ENCODE results near the gene PSEN1.

The PSEN1 gene

DNA sequence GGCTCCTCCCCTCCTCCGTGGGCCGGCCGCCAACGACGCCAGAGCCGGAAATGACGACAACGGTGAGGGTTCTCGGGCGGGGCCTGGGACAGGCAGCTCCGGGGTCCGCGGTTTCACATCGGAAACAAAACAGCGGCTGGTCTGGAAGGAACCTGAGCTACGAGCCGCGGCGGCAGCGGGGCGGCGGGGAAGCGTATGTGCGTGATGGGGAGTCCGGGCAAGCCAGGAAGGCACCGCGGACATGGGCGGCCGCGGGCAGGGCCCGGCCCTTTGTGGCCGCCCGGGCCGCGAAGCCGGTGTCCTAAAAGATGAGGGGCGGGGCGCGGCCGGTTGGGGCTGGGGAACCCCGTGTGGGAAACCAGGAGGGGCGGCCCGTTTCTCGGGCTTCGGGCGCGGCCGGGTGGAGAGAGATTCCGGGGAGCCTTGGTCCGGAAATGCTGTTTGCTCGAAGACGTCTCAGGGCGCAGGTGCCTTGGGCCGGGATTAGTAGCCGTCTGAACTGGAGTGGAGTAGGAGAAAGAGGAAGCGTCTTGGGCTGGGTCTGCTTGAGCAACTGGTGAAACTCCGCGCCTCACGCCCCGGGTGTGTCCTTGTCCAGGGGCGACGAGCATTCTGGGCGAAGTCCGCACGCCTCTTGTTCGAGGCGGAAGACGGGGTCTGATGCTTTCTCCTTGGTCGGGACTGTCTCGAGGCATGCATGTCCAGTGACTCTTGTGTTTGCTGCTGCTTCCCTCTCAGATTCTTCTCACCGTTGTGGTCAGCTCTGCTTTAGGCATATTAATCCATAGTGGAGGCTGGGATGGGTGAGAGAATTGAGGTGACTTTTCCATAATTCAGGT lies at the start of gene PSEN1:
TSS of gene PSEN1 (plus strand) at position 121 of the 839 bp plus-strand sequence. CDS start 11,513 bp downstream, outside the sequence.
- peak; percentile 92 for DNase-seq (ENCODE audit: low spot score)

DNA sequence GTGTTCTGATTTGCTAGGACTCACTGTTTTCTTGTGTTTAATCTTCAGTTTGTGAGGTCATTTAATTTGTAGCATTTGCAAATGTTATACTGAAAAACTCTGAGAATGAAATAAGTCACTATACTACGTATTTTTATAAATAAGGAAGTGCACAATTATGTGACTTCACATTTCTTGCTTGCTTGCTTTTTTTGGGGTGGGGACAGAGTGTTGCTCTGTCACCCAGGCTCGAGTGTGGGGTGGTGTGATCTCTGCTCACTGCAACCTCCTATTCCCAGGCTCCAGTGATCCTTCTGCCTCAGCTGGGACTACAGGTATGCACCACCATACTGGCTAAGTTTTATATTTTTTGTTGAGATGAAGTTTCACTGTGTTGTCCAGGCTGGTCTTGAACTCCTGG lies 45.3 kb upstream of the PSEN1 start:
- DNase-seq (ENCODE audit: low spot score): no peak

DNA sequence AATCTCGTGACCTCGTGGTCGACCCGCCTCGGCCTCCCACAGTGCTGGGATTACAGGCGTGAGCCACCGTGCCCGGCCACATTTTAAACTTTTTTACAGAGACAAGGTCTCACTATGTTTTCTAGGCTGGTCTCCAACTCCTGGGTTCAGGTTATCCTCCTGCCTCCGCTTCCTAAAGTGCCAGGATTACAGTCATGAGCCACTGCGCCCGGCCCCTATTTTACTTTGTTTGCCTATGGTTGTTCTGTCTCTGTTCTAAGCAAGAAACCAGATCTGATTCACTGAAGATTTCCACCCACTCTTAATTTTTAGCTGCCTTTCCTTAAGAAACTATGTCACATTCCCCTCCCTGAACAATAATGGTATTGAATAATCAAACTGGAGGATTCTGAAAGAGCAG lies 38.9 kb upstream of the PSEN1 start:
- DNase-seq (ENCODE audit: low spot score): peak; percentile 59

DNA sequence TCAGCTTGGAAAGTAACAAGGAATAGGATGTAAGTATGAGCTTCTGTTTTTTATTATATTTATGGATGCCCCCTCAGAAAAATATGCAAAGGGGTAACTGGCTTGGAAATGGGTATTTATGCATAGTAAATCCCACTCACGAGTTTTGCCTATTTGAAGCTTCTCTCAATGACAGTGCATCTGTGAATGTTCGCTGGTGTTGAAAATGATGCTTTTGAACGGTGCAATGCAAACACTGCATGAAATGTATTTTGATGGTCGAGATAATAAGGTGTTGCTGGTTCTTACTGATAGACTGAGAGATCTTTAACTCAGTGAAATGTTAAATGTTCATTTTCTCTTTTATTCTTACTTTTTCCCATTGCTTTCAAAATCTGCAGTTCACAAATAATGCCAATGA lies 36.0 kb upstream of the PSEN1 start:
- DNase-seq (ENCODE audit: low spot score): no peak

DNA sequence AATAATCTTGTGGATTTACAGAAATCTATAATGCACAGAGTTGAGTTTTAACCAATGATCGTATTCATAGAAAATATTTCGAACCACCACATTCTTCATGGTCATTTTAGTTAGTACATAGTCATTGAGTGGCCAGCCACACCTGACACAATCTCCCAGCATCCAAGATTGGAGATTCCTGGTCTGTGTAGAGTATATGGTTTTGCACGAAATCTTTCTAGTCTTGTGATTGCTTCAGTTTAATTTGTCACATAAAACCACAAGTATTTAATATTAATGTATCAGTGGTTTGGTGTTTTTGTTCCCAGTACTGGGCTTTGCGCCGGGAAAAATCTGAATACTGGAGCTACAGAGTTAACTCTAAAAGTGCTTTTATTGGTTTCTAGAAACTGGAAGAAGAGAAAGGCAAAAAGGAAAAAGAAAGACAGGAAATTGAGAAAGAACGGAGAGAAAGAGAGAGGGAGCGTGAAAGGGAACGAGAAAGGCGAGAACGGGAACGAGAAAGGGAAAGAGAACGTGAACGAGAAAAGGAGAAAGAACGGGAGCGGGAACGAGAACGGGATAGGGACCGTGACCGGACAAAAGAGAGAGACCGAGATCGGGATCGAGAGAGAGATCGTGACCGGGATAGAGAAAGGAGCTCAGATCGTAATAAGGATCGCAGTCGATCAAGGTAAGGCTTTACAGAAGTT lies 33.4 kb upstream of the PSEN1 start:
- DNase-seq (ENCODE audit: low spot score): no peak

DNA sequence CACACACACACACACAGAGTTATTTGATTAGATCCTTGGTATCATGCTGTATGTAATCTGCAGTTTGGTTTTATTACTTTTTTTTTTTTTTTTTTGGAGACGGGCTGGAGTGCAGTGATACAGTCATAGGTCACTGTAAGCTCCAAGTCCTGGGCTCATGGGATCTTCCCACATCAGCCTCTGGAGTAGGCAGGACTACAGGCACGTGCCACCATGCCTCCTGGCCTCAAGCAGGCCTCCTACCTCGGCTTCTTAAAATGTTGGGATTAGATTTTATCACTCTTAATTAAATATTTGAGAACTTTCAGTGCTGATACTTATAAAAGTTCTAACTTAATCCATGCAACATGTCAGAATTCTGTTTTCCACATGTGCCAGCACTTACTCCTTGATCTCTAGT lies 31.3 kb upstream of the PSEN1 start:
- no peak for DNase-seq (ENCODE audit: low spot score)

DNA sequence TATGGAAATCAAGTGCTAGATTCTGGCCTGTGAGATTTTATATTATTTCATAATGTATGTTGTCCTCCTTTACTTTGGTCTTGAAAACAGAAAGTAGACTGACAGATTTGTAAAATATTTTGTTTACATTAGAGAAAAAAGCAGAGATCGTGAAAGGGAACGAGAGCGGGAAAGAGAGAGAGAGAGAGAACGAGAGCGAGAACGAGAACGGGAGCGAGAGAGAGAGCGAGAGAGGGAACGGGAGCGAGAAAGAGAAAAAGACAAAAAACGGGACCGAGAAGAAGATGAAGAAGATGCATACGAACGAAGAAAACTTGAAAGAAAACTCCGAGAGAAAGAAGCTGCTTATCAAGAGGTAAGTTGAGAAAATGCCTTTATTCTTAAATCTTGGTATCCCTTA lies 30.6 kb upstream of the PSEN1 start:
- DNase-seq (ENCODE audit: low spot score): no peak

DNA sequence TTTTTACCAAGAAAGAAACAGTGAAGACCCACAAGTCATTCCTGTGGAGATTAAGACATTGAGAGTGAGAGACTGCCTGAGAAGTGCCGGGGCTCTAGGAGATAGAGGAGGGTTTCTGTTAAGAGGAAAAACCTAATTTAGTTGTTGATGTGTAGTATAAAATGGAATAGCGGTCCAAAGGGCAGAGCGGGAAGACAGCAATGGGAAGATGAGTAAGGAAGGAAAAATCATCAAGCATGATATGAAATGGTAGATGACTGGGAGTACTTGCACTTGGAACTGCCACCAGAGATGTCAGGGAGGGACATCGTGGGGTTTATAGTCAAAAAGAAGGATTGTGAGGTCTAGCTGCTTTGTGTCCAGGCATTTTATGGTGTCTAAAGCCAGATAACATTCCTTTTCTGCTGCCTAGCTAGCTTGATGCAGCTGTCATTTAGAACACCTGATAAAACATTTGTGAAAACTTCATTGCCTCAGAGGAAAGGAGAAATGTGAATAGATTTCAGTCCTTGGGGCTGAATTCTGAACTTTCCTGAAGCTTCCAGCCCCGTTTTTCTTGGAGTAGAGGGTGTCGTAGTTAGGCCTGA lies 20.1 kb upstream of the PSEN1 start:
- no peak for DNase-seq (ENCODE audit: low spot score)

DNA sequence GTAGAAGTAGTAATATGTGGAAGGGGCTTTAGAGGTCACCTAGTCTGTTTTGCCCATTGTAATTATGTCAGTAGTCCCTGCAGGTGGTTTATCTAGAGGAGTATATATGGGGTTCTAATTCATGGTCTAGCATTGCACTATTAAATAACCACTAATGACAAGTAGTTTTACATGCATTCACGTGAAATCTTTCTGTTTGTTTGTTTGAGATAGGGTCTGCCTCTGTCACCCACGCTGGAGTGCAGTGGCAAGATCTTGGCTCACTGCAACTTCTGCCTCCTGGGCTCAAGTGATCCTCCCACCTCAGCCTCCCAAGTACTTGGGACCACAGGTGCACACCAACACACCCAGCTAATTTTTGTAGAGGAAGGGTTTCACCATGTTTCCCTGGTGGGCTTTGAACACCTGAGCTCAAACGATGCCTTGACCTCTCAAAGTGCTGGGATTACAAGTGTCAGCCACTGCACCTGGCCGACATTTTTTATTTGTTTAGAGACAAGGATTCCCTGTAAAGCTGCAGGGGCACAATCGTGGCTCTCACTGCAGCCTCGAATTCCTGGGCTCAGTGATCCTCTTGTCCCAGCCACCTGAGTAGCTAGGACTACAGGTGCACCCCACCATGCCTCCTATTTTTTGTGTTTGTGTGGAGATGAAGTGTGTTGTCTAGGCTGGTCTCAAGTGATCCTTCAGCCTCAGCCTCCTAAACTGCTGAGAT lies 12.0 kb upstream of the PSEN1 start:
- DNase-seq (ENCODE audit: low spot score): no peak

DNA sequence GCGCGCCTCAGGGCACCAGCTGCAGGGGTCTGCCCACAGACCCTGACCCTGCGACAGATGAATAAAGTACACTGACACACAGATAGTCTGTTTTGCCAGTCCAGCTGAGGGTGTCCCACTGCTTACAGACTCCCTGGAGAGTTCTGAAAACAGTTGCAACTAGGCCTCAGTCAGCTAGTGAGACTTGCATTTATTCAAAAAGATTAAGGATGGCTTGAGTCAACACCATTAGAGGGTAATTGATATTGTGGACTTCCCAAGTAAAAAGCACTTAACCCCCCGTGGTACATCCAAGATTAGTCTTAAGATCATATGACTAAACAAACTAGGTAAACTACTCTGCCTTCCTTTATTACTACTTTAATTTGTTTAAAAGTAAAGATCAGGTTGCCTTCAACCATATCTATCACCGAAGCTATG lies 11.1 kb upstream of the PSEN1 start:
- no peak for DNase-seq (ENCODE audit: low spot score)

DNA sequence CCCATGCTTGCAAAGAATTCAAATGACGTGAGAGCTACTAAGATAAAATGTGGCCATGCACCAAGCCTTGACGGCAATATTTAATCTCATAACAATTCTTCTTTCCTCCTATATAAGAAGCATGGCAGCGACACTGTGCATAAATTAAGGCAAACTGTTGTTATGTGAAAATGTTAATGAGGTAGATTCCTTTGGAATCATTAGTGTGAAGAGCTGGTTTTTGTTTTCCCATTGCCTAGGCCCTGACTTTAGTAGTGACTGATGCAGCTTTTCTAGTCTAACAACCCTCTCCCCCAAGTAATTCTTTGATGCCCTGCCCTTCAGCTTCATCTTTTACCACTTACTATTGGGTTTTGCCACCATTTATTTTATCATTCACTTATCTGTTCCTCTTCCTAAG lies 10.6 kb upstream of the PSEN1 start:
- DNase-seq (ENCODE audit: low spot score): no peak

DNA sequence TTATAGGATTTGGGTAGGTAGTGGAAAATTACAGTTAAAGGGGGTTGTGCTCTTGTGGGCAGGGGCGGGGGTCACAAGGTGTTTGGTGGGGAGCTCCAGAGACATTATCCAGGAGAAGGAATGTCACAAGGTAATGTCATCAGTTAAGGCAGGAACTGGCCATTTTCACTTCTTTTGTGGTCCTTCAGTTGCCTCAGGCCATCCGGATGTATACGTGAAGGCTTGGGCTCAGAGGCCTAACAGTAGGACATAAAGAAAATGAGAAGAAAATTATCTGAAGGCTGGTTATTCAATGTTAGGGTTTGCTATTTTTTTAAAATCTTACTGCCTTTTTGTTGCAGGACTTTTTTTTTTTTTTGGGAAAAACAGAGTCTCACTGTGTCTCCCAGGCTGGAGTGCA lies 2.5 kb upstream of the PSEN1 start:
- DNase-seq (ENCODE audit: low spot score): no peak

DNA sequence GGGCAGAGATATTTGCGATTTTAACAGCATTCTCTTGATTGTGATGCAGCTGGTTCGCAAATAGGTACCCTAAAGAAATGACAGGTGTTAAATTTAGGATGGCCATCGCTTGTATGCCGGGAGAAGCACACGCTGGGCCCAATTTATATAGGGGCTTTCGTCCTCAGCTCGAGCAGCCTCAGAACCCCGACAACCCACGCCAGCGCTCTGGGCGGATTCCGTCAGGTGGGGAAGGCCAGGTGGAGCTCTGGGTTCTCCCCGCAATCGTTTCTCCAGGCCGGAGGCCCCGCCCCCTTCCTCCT lies 271 bp upstream of the PSEN1 start:
- no peak for DNase-seq (ENCODE audit: low spot score)

DNA sequence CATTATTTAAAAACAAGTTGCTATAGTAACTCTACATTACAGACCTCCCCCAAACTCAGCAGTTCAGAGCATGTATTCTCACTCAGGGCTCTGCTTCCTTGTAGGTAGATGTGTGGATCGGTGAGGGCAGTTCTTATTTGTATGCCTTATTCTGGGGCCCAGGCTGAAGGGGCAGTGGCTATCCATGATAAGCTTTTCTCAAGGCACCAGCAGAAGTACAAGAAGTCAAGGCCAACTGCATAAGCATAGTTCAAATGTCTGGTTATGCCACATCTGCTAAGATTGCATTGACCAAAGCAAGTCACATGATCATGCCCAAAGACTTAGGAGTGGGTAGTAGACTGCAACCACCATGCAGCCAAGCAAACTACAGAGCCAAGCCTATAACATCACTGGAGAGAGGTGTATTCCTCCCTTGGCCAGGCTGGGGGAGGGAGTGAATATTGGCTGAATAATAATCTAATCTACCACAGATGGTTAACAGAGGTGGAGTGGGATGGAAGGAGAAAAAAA lies 4.6 kb downstream of the PSEN1 start:
- no peak for DNase-seq (ENCODE audit: low spot score)

DNA sequence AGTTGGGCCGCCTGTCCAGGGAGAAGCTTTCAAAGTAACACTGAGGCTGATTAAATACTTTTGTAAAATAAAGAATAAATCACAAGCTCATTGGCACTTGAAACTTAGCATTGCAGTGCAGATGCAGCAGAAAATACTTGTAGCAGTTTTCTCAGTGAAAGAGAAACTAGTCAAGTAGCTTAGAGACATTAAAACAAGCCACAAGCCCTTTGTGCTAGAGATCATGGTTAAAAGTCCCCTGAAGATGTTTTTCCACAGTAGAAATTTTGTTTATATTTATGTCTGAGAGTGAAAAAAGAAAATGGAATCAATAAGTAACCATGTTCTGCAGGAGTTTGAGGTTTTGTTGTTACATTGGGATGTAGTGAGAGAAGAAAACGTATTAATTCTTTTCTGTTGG lies 5.9 kb downstream of the PSEN1 start:
- no peak for DNase-seq (ENCODE audit: low spot score)

DNA sequence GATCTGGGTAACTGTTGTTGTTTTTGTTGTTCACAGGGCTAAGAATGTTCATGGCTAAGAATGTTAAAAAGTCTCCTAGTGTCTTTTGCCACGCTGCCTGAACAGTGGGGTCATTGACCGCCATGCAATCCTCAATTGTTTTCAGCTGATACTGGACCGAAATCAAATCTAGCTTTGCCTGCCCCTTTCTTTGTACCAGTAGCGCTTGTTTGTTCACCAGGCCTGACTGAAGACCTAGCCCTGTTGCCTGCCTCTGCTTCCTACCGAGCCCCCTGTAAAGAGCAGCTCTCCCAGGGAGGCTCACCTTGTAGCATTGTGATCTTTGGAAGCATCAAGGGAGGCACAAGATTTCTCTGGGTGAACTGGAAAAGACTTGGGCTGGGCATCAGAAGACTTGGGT lies 6.7 kb downstream of the PSEN1 start:
- no peak for DNase-seq (ENCODE audit: low spot score)

DNA sequence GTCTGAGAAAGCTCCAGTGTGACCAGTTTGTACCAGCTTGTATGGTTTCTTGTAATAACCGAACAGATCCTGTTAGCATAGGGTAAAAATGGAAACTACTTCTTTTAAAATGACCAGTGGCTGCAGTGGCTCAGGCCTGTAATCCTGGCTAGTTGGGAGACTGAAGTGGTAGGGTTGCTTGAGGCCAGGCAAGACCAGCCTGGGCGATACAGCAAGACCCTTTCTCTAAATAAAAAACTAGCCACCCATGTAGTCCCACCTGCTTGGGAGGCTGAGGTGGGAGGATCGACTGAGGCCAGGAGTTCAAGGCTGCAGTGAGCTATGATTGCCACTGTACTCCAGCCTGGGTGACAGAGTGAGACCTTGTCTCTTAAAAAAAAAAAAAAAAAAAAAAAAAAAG lies 7.3 kb downstream of the PSEN1 start:
- no peak for DNase-seq (ENCODE audit: low spot score)

DNA sequence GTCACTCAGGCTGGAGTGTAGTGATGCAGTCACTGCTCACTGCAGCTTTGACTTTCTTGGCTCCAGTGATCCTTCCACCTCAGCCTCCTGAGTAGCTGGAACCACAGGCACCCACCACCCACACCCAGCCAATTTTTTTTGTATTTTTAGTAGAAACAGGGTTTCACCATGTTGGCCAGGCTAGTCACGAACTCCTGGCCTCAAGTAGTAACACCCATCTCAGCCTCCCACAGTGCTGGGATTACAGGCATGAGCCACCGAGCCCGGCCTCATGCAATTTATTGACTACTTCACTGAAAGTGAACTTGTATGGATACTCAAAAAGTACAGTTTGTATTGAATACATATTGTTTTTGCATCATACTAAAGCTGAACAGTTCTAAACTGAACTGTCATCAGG lies 9.1 kb downstream of the PSEN1 start:
- DNase-seq (ENCODE audit: low spot score): no peak

DNA sequence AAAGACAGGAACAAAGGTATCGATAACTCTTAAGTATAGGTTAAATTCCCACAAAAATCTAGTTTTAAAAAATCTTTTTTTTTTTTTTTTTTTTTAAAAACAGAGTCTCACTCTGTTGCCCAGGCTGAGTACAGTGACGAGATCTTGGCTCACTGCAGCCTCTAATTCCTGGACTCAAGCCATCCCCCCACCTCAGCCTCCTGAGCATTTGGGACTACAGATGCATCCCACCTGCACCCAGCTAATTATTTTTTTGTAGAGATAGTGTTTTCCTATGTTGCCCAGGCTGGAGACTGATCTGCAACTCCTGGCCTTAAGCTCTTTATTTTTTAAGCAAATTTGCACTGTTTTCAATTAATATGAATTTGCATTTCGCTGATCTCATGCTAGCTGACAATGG lies 9.8 kb downstream of the PSEN1 start:
- DNase-seq (ENCODE audit: low spot score): no peak

DNA sequence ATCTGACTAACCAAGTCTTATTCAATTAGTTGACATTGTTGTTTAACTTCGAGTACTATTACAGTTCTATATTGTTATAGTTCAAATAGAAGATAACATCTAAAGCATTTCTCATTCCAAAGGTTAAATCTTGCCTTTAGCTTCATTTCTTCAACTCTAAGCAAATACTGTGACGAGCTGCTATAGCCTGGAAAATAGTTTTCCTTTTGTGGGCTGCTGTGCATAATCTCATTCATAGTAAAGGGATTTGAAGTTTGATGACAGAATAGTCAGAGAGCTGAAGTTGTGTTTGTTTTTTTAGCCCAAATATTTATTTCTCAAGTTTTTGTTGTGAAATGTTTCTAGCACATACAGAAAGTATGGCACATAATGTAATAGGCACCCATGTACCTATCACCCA lies 13.4 kb downstream of the PSEN1 start:
- DNase-seq (ENCODE audit: low spot score): no peak

DNA sequence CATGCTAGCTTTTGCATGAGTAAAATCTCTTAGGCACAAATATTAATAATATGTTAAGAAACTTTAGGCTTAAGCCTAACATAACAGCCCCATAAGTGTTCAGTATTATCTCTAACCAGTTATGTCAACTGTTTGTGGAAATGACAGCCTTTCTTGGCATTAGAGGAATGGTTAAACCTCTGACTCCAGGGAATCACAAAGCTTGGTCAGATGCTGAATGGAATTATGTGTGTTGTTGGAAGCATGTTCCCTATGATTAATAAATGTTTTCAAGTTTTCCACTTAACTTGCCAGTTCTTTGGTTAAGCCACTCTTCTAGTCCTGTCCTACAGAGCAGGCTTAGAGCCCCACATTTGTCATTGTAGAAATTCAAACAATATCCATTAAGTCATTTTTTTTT lies 17.0 kb downstream of the PSEN1 start:
- no peak for DNase-seq (ENCODE audit: low spot score)

DNA sequence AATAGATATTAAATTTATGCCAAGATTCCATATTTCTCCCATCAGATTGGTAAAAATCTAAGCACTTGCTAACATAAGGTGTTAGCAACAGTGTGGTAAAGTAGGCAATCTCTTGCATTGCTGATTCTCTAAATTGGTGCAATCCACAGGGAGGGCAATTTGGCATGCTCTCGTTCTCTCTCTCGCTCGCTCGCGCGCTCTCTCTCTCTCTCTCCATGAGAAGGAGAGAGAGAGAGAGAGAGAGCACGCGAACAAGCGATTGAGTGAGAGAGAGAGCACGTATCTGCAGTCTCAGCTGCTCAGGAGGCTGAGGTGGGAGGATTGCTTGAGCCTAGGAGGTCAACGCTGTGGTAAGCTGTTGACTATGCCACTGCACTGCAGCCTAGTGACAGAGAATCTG lies 25.9 kb downstream of the PSEN1 start:
- no peak for DNase-seq (ENCODE audit: low spot score)

DNA sequence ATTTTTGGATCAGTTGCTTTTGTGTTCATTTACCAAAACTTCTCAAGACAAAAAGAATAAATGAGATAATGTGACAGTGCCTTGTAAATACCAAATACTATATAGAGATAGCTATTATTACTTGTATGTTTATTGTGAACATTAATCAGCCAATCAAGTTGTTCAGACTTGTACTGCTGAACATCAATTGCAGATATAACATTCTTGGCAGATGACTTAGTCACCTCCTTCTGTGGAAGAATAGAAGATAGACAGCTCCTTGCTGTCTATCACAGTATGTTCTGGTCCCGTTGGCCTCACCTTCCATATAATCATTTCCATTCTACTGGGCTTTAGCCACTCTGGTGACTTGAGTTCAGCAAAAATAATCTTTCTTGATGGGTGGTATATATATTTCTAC lies 30.1 kb downstream of the PSEN1 start:
- DNase-seq (ENCODE audit: low spot score): no peak
